Mucosa of rectum (tissue), 2 donors: ENCODE results near the gene GOLIM4.
"Not testable (repeated sequence)": the region's sequence is repeated elsewhere in the genome, so short reads cannot be mapped to it uniquely, and the experiment has no call there.

ENCODE experiments used
- H3K27ac ChIP-seq, 2 donors: one replicate each; pipeline ENCODE4 v1.7.0; 2013; ENCODE audit warnings: inconsistent platforms in 2 of 2, low read depth in 2 of 2, low read length in 2 of 2
- H3K27me3 ChIP-seq, 2 donors: one replicate each; pipeline ENCODE4 v1.7.0; 2013; ENCODE audit warnings: low read length in 2 of 2; ENCODE audit not compliant: control insufficient read depth in 2 of 2, insufficient read depth in 2 of 2
- H3K36me3 ChIP-seq, 2 donors: one replicate each; pipeline ENCODE4 v1.7.0; 2013; ENCODE audit warnings: low read length in 2 of 2; ENCODE audit not compliant: control insufficient read depth in 2 of 2, insufficient read depth in 2 of 2
- H3K4me1 ChIP-seq, 2 donors: one replicate each; pipeline ENCODE4 v1.7.0; 2013; ENCODE audit warnings: low read length in 2 of 2, mild to moderate bottlenecking in 1 of 2; ENCODE audit not compliant: control insufficient read depth in 2 of 2, insufficient read depth in 2 of 2
- H3K4me3 ChIP-seq, 2 donors: one replicate each; pipeline ENCODE4 v1.7.0; 2013; ENCODE audit warnings: low read length in 2 of 2
- H3K9ac ChIP-seq, 2 donors: one replicate each; pipeline ENCODE4 v1.7.0; 2013; ENCODE audit warnings: low read length in 2 of 2, low read depth in 1 of 2, mild to moderate bottlenecking in 1 of 2
- H3K9me3 ChIP-seq, 2 donors: one replicate each; pipeline ENCODE4 v1.7.0; 2013; ENCODE audit warnings: low read length in 2 of 2; ENCODE audit not compliant: control insufficient read depth in 2 of 2
- donor health status: healthy.
- donor health status: Normal muscosa, but diverticular disease.

GOLIM4 gene

GRCh38 chr3:168063122-168063521 lies 32.6 kb downstream of the GOLIM4 start:
- H3K36me3 ChIP-seq: peaks cover 0 to 2% of the 10 kb centered on the region in 2 donors
- H3K4me1 ChIP-seq: peaks cover 8 to 14% of the 10 kb centered on the region in 2 donors
- H3K9me3 ChIP-seq: no peaks in the 10 kb centered on the region
- H3K27ac ChIP-seq: no peak overlapping the region
- H3K27me3 ChIP-seq: no peaks in the 10 kb centered on the region
- no peak overlapping the region for H3K4me3 ChIP-seq
- H3K9ac ChIP-seq: no peak overlapping the region

- Histone ChIP-seq H3K27me3 (no peaks in the 10 kb centered on the region), H3K9ac (no peak overlapping the region), H3K4me3 (no peak overlapping the region), H3K36me3 (peaks cover 0 to 2% of the 10 kb centered on the region in 2 donors), H3K9me3 (no peaks in the 10 kb centered on the region), H3K4me1 (peaks cover 8 to 16% of the 10 kb centered on the region in 2 donors), H3K27ac (no peak overlapping the region)
Observed at GRCh38 chr3:168062679-168063078, 33.0 kb downstream of the GOLIM4 start.

- H3K27ac ChIP-seq: peak overlapping the region in 1 of 2 donors; percentile 18
- no peaks in the 10 kb centered on the region for H3K27me3 ChIP-seq
- H3K4me3 ChIP-seq: peak overlapping the region in 1 of 2 donors; percentile 39
- peaks cover 0 to 2% of the 10 kb centered on the region in 2 donors for H3K36me3 ChIP-seq
- no peaks in the 10 kb centered on the region for H3K9me3 ChIP-seq
- no peak overlapping the region for H3K9ac ChIP-seq
- peaks cover 8 to 22% of the 10 kb centered on the region in 2 donors for H3K4me1 ChIP-seq
Observed at GRCh38 chr3:168061332-168061996, 34.3 kb downstream of the GOLIM4 start.

- H3K4me3 ChIP-seq: no peak overlapping the region
- H3K4me1 ChIP-seq: peaks cover 15 to 27% of the 10 kb centered on the region in 2 donors
- H3K36me3 ChIP-seq: peaks cover 0 to 2% of the 10 kb centered on the region in 2 donors
- no peak overlapping the region for H3K27ac ChIP-seq
- no peak overlapping the region for H3K9ac ChIP-seq
- H3K27me3 ChIP-seq: no peaks in the 10 kb centered on the region
- no peaks in the 10 kb centered on the region for H3K9me3 ChIP-seq
Observed at GRCh38 chr3:168060317-168060716, 35.4 kb downstream of the GOLIM4 start.

GRCh38 chr3:168058481-168058880 lies 37.2 kb downstream of the GOLIM4 start:
- no peaks in the 10 kb centered on the region for H3K9me3 ChIP-seq
- no peak overlapping the region for H3K27ac ChIP-seq
- H3K27me3 ChIP-seq: no peaks in the 10 kb centered on the region
- H3K4me1 ChIP-seq: peaks cover 16 to 38% of the 10 kb centered on the region in 2 donors
- H3K4me3 ChIP-seq: no peak overlapping the region
- peaks cover 0 to 2% of the 10 kb centered on the region in 2 donors for H3K36me3 ChIP-seq
- no peak overlapping the region for H3K9ac ChIP-seq

GRCh38 chr3:168056398-168057230 lies 39.1 kb downstream of the GOLIM4 start:
- not testable (repeated sequence) for H3K9ac ChIP-seq, H3K27me3 ChIP-seq, H3K36me3 ChIP-seq, H3K9me3 ChIP-seq
- peak overlapping the region; percentile 75 to 80 for H3K27ac ChIP-seq
- peaks cover 21 to 42% of the 10 kb centered on the region in 2 donors for H3K4me1 ChIP-seq
- H3K4me3 ChIP-seq: peak overlapping the region; percentile 39 to 44

GRCh38 chr3:168054447-168054846 lies 41.3 kb downstream of the GOLIM4 start:
- peaks cover 29 to 59% of the 10 kb centered on the region in 2 donors for H3K4me1 ChIP-seq
- no peak overlapping the region for H3K9ac ChIP-seq
- H3K27ac ChIP-seq: peak overlapping the region in 1 of 2 donors; percentile 59
- H3K9me3 ChIP-seq: no peaks in the 10 kb centered on the region
- no peaks in the 10 kb centered on the region for H3K27me3 ChIP-seq
- no peak overlapping the region for H3K4me3 ChIP-seq
- H3K36me3 ChIP-seq: no peaks in the 10 kb centered on the region

- no peak overlapping the region for H3K4me3 ChIP-seq
- H3K9me3 ChIP-seq: no peaks in the 10 kb centered on the region
- no peaks in the 10 kb centered on the region for H3K27me3 ChIP-seq
- H3K36me3 ChIP-seq: no peaks in the 10 kb centered on the region
- H3K27ac ChIP-seq: no peak overlapping the region
- peaks cover 34 to 70% of the 10 kb centered on the region in 2 donors for H3K4me1 ChIP-seq
- H3K9ac ChIP-seq: no peak overlapping the region
Observed at GRCh38 chr3:168053115-168053514, 42.6 kb downstream of the GOLIM4 start.

- no peak overlapping the region for H3K4me3 ChIP-seq
- no peaks in the 10 kb centered on the region for H3K27me3 ChIP-seq
- H3K36me3 ChIP-seq: no peaks in the 10 kb centered on the region
- no peak overlapping the region for H3K27ac ChIP-seq
- H3K9me3 ChIP-seq: no peaks in the 10 kb centered on the region
- H3K4me1 ChIP-seq: peaks cover 34 to 66% of the 10 kb centered on the region in 2 donors
- H3K9ac ChIP-seq: no peak overlapping the region
Observed at GRCh38 chr3:168052515-168052914, 43.2 kb downstream of the GOLIM4 start.
